Spleen (tissue), 13 donors: ENCODE data around the gene A3GALT2. TPM values are rescaled to one million over a fixed set of nuclear protein-coding genes. Genes with fewer than 3 reads are reported as not detected.

Experiments used
- DNase-seq: peaks from one replicate; pipeline ENCODE4 v3.0.0-alpha.2; 2020
- H3K27ac ChIP-seq, 8 donors: fragments of 200-600 bp; sonication (generic) in 7 of 8; 1 replicate in 4 of 8; 2 replicates in 4 of 8; pipeline versions ENCODE4 v1.5.0 to v1.8.0; 2016 to 2021; ENCODE audit warnings: inconsistent platforms in 4 of 8, mild to moderate bottlenecking in 4 of 8, moderate library complexity in 1 of 8
- H3K27me3 ChIP-seq, 7 donors: fragments of 200-600 bp; sonication (generic) in 6 of 7; replicated peaks in 1 of 7; 1 replicate in 4 of 7; 2 replicates in 3 of 7; pipeline versions ENCODE4 v1.5.0 to v1.8.0; 2016 to 2021; ENCODE audit warnings: inconsistent platforms in 3 of 7, mild to moderate bottlenecking in 1 of 7
- H3K36me3 ChIP-seq, 6 donors: fragments of 200-600 bp; sonication (generic) in 5 of 6; 1 replicate in 4 of 6; 2 replicates in 2 of 6; pipeline versions ENCODE4 v1.5.0 to v1.8.0; 2016 to 2021; ENCODE audit warnings: inconsistent platforms in 2 of 6
- H3K4me1 ChIP-seq, 6 donors: fragments of 200-600 bp; sonication (generic) in 5 of 6; 1 replicate in 3 of 6; 2 replicates in 3 of 6; pipeline versions ENCODE4 v1.5.0 to v1.8.0; 2016 to 2021; ENCODE audit warnings: inconsistent platforms in 3 of 6
- H3K4me3 ChIP-seq, 8 donors: fragments of 200-600 bp; sonication (generic) in 7 of 8; 1 replicate in 4 of 8; 2 replicates in 4 of 8; pipeline versions ENCODE4 v1.5.0 to v1.8.0; 2016 to 2021; ENCODE audit warnings: inconsistent platforms in 4 of 8, mild to moderate bottlenecking in 4 of 8, moderate library complexity in 2 of 8
- H3K9me3 ChIP-seq, 8 donors: fragments of 200-600 bp; sonication (generic) in 7 of 8; 1 replicate in 4 of 8; 2 replicates in 4 of 8; pipeline versions ENCODE4 v1.5.0 to v1.8.0; 2016 to 2021; ENCODE audit warnings: inconsistent platforms in 4 of 8
- POLR2A ChIP-seq, 3 donors: fragments of 450-650 bp; IDR thresholded peaks; one replicate each; pipeline ENCODE4 v1.5.1; 2017; ENCODE audit warnings: antibody characterized with exemption in 3 of 3, mild to moderate bottlenecking in 1 of 3
- POLR2AphosphoS5 ChIP-seq, 3 donors: sonication (generic); formaldehyde crosslinking; IDR thresholded peaks; one replicate each; pipeline ENCODE4 v1.5.1; 2017; ENCODE audit warnings: antibody characterized with exemption in 3 of 3
- WGBS, 5 donors: extraction: QIAGEN DNeasy Blood & Tissue Kit in 3 of 5; methylation state at CpG; one replicate each; pipeline versions ENCODE4 v1.1.5 to v1.1.7; 2013 to 2018; 5-methylcytosine and 5-hydroxymethylcytosine counted together
- intact Hi-C: fragments of 100-400 bp; cut with DNase I; formaldehyde crosslinking; loops from one replicate; pipeline ENCODE4 v1.15.0; 2023; ENCODE audit warnings: low total_unique reads
- long read RNA-seq, 2 donors: transcript quantifications; one replicate each; lab custom pipeline, GENCODE V29; 2026
- polyA plus RNA-seq, 3 donors: library from polyadenylated mRNA; stranded (reverse); fragments of 200-250 nt; gene quantifications; one replicate each; pipeline ENCODE4 v1.2.1, GENCODE V29; 2013
- total RNA-seq, 7 donors: library from RNA; depleted of rRNA in 3 of 7; stranded (reverse); fragments of >200 nt in 3 of 7; fragmentation: NEBNext Ultra II Directional in 4 of 7; extraction: Animal tissue kit (Norgen Biotek cat#: 25700) in 4 of 7; gene quantifications; one replicate each; pipeline versions ENCODE4 v1.1.0 to v1.2.1, GENCODE V29; 2016 to 2021
- TF ChIP-seq, protein P1 (sequence below), 11 experiments: fragments of 200-600 bp in 7 of 11; fragments of 450-650 bp in 4 of 11; sonication (generic) in 4 of 11; IDR thresholded peaks in 8 of 11; conservative IDR thresholded peaks in 3 of 11; 1 replicate in 7 of 11; 2 replicates in 4 of 11; pipeline versions ENCODE4 v1.4.0 to v1.8.0; 2016 to 2021; ENCODE audit warnings: antibody characterized with exemption in 11 of 11, inconsistent platforms in 4 of 11, mild to moderate bottlenecking in 1 of 11
- donor health status: healthy with polysubstance abuse.
- donor health status: DM: no; HTN: no; CAD: no; lungs with moderate emphysema.
- donor health status: DM: no; HTN: no; CAD: no.
- donor health status: Bipolar disorder and iron deficiency.
- donor health status: healthy.
- donor health status: DM: no; HTN: no; CAD: no.
- donor health status: DM: yes; HTN: yes; CAD: no.

Gene A3GALT2
- total RNA-seq = 1 to 10 TPM in 1 of 7 donors, under 1 TPM in 1, not detected in 5; 0.47 to 1.6 TPM
- polyA plus RNA-seq = under 1 TPM in 1 of 3 donors, not detected in 2; 0.10 TPM
- long read RNA-seq, donor 1 = 0 reads
- long read RNA-seq, donor 2 = 0 reads

GRCh38 chr1:33320619-33321165 lies at the start of gene A3GALT2:
A3GALT2 (minus strand) TSS chr1:33321098; CDS start chr1:33321098, 0 bp downstream.
- TF ChIP-seq POLR2AphosphoS5 (IDR thresholded peaks at IDR 0.05) (no peak), POLR2A (IDR thresholded peaks at IDR 0.05) (no peak)
- TF ChIP-seq, protein P1, sequence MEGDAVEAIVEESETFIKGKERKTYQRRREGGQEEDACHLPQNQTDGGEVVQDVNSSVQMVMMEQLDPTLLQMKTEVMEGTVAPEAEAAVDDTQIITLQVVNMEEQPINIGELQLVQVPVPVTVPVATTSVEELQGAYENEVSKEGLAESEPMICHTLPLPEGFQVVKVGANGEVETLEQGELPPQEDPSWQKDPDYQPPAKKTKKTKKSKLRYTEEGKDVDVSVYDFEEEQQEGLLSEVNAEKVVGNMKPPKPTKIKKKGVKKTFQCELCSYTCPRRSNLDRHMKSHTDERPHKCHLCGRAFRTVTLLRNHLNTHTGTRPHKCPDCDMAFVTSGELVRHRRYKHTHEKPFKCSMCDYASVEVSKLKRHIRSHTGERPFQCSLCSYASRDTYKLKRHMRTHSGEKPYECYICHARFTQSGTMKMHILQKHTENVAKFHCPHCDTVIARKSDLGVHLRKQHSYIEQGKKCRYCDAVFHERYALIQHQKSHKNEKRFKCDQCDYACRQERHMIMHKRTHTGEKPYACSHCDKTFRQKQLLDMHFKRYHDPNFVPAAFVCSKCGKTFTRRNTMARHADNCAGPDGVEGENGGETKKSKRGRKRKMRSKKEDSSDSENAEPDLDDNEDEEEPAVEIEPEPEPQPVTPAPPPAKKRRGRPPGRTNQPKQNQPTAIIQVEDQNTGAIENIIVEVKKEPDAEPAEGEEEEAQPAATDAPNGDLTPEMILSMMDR (IDR thresholded peaks at IDR 0.05 in 8 of 11, conservative IDR thresholded peaks at IDR 0.05 in 3 of 11) = no peak
- Histone ChIP-seq H3K27me3 (no peaks in the 10 kb centered on the region), H3K27ac (peak within 1 kb of the TSS in 2 of 8 donors; percentile 24 to 99), H3K4me3 (no peak within 1 kb of the TSS), H3K9me3 (no peaks in the 10 kb centered on the region), H3K4me1 (peaks cover 0 to 17% (median 4%) of the 10 kb centered on the region in 6 donors), H3K36me3 (peaks cover 2 to 47% (median 32%) of the 10 kb centered on the region in 6 donors)
- WGBS, 5 donors = 65 to 85% (median 79%) methylated on average over 8 of the region's 8 CpGs
- intact Hi-C loops = no loop called here
- peak; percentile 44 for DNase-seq

DNA sequence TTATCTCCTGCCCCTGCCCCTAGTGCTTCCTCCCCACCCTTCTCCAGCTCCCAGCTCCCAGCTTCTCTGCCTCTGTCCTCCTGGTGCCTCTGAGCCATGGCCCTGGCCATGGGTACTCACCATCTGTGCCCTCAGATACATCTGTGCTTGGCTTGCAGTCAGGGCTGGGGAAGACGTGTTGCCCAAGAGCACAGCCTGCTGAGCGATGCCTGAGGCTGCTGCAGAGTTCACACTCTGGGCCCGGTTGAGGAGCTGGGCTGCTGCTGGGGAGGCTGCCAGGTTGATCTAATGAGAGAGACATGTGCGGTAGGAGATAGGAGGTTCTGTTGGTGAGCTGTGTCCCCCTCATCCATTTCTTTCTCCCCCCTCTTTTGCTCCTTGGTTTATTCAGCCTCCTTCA lies 49.4 kb upstream of the A3GALT2 start:
- DNase-seq = no peak
- no peak overlapping the region for H3K27ac ChIP-seq
- TF ChIP-seq POLR2A (IDR thresholded peaks at IDR 0.05) (no peak), POLR2AphosphoS5 (IDR thresholded peaks at IDR 0.05) (no peak)
- TF ChIP-seq, protein P1 (IDR thresholded peaks at IDR 0.05 in 8 of 11, conservative IDR thresholded peaks at IDR 0.05 in 3 of 11) = no peak
- intact Hi-C loops = no loop called here
- peaks cover 0 to 7% (median 0%) of the 10 kb centered on the region in 7 donors for H3K27me3 ChIP-seq
- H3K4me3 ChIP-seq = no peak overlapping the region
- WGBS, 5 donors = 82 to 94% (median 86%) methylated on average over 4 of the region's 4 CpGs
- peaks cover 8 to 29% (median 19%) of the 10 kb centered on the region in 6 donors for H3K4me1 ChIP-seq
- peaks cover 0 to 90% (median 7%) of the 10 kb centered on the region in 6 donors for H3K36me3 ChIP-seq
- no peaks in the 10 kb centered on the region for H3K9me3 ChIP-seq

DNA sequence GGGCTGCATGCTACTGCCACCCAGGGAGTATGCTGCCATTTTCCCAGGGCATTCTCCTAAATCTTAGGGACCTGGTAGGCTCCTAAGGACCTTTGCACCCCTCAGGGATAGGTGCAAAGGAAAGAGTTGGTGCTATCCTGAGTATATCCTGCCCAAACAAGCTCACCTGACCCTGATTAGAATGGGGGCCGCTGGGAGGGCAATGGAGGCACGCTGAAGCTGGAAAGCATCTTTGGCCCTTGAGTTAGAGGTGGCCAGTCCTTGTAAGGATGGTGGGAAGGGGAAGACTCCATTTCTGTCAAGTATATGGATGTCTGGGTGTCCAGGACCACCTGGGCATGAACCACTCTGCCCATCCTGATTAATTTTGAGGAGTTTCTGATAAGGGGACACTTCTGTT lies 48.9 kb upstream of the A3GALT2 start:
- Histone ChIP-seq H3K27me3 (peaks cover 0 to 7% (median 0%) of the 10 kb centered on the region in 7 donors), H3K4me3 (no peak overlapping the region), H3K4me1 (peaks cover 8 to 33% (median 19%) of the 10 kb centered on the region in 6 donors), H3K27ac (no peak overlapping the region), H3K9me3 (no peaks in the 10 kb centered on the region), H3K36me3 (peaks cover 0 to 90% (median 6%) of the 10 kb centered on the region in 6 donors)
- WGBS, 5 donors = 40 to 94% (median 86%) methylated on average over 2 of the region's 2 CpGs
- DNase-seq = no peak
- intact Hi-C loops = loop anchor here (5.0 to 10.0 kb wide), 3 partner anchors 72 to 275 kb away; no protein-coding TSS in a partner anchor
- TF ChIP-seq POLR2AphosphoS5 (IDR thresholded peaks at IDR 0.05) (no peak), POLR2A (IDR thresholded peaks at IDR 0.05) (no peak)
- TF ChIP-seq, protein P1 (IDR thresholded peaks at IDR 0.05 in 8 of 11, conservative IDR thresholded peaks at IDR 0.05 in 3 of 11) = no peak

- Histone ChIP-seq H3K27me3 (peaks cover 0 to 7% (median 0%) of the 10 kb centered on the region in 7 donors), H3K4me1 (peaks cover 8 to 38% (median 19%) of the 10 kb centered on the region in 6 donors), H3K27ac (no peak overlapping the region), H3K4me3 (no peak overlapping the region), H3K9me3 (no peaks in the 10 kb centered on the region), H3K36me3 (peaks cover 0 to 86% (median 4%) of the 10 kb centered on the region in 6 donors)
- TF ChIP-seq, protein P1 (IDR thresholded peaks at IDR 0.05 in 8 of 11, conservative IDR thresholded peaks at IDR 0.05 in 3 of 11) = no peak
- TF ChIP-seq POLR2AphosphoS5 (IDR thresholded peaks at IDR 0.05) (no peak), POLR2A (IDR thresholded peaks at IDR 0.05) (no peak)
- no peak for DNase-seq
- 80 to 95% (median 86%) methylated on average over 2 to 9 of the region's 9 CpGs for WGBS, 5 donors
- intact Hi-C loops = loop anchor here (5.0 to 10.0 kb wide), 3 partner anchors 72 to 274 kb away; no protein-coding TSS in a partner anchor
Measured at GRCh38 chr1:33369081-33369480, 48.2 kb upstream of the A3GALT2 start.
